ENCODE results near the gene FIZ1. TPM values are rescaled to one million over a fixed set of nuclear protein-coding genes. Genes with fewer than 3 reads are reported as not detected.

FIZ1 gene
- total RNA-seq, 1 experiment from 2014 or later, result 10.0 TPM

GRCh38 chr19:55613930-55614710 is 14.8 kb upstream of the FIZ1 start:
- no peak for DNase-seq (ENCODE audit: low read depth)

- no peak for DNase-seq (ENCODE audit: low read depth)
Observed at GRCh38 chr19:55613396-55613795, 14.1 kb upstream of the FIZ1 start.

- no peak for DNase-seq (ENCODE audit: low read depth)
Observed at GRCh38 chr19:55611983-55612645, 12.8 kb upstream of the FIZ1 start.

GRCh38 chr19:55611300-55611982 is 12.1 kb upstream of the FIZ1 start:
- DNase-seq (ENCODE audit: low read depth), result no peak

GRCh38 chr19:55609326-55609725 is 10.0 kb upstream of the FIZ1 start:
- DNase-seq (ENCODE audit: low read depth), result no peak

- no peak for DNase-seq (ENCODE audit: low read depth)
Observed at GRCh38 chr19:55606817-55607216, 7.5 kb upstream of the FIZ1 start.

GRCh38 chr19:55606471-55606787 is 7.1 kb upstream of the FIZ1 start:
- DNase-seq (ENCODE audit: low read depth), result no peak

GRCh38 chr19:55605637-55606470 is 6.5 kb upstream of the FIZ1 start, which contains the start of gene ZNF865:
TSS of gene ZNF865 (plus strand) at chr19:55605647. CDS start at chr19:55613619, 7,972 bp downstream.
- peak; percentile 85 for DNase-seq (ENCODE audit: low read depth)

GRCh38 chr19:55605207-55605636 is 5.9 kb upstream of the FIZ1 start:
- DNase-seq (ENCODE audit: low read depth), result peak; percentile 99

GRCh38 chr19:55603581-55604292 is 4.4 kb upstream of the FIZ1 start:
- DNase-seq (ENCODE audit: low read depth), result no peak

- no peak for DNase-seq (ENCODE audit: low read depth)
Observed at GRCh38 chr19:55603115-55603514, 3.8 kb upstream of the FIZ1 start.

GRCh38 chr19:55602104-55603001 is 3.0 kb upstream of the FIZ1 start:
- DNase-seq (ENCODE audit: low read depth), result no peak

GRCh38 chr19:55601084-55601483 is 1.8 kb upstream of the FIZ1 start:
- DNase-seq (ENCODE audit: low read depth), result no peak

- no peak for DNase-seq (ENCODE audit: low read depth)
Observed at GRCh38 chr19:55600662-55601028, 1.3 kb upstream of the FIZ1 start.

- DNase-seq (ENCODE audit: low read depth), result peak; percentile 49
Observed at GRCh38 chr19:55599842-55600661, 735 bp upstream of the FIZ1 start, which contains the start of gene ZNF524. TSS of gene ZNF524 (plus strand) at chr19:55600288. CDS start at chr19:55602113, 1,825 bp downstream.

- DNase-seq (ENCODE audit: low read depth), result peak; percentile 97
Observed at GRCh38 chr19:55598719-55599467, 424 bp downstream of the FIZ1 start.

- no peak for DNase-seq (ENCODE audit: low read depth)
Observed at GRCh38 chr19:55598034-55598433, 1.3 kb downstream of the FIZ1 start.

- DNase-seq (ENCODE audit: low read depth), result no peak
Observed at GRCh38 chr19:55597501-55597921, 1.8 kb downstream of the FIZ1 start.
